ENCODE data around the gene KSR1. TPM values are rescaled to one million over a fixed set of nuclear protein-coding genes. Genes with fewer than 3 reads are reported as not detected.

KSR1 gene
- total RNA-seq, 3 donors from 2014 or later = 14.1 to 36.4 (median 24.0) TPM

DNA sequence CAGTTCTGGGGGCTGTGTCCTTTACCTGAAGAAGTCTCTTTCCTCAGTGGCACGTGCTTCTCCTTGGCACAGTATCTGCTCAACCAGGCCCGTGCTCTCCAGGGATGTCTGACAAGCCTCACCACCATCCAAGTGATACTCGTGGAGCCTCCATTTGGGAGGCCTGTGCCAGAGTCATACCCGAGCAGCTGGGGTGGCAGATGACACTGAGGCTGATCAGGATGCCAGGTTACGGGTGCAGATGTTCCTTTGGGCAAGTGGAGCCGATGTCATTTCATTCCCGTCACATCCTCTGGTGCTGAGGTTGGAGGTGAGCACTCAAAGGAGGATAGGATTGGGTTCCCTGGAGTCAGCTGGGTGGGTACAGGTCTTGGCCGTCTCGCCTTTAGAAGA is 87.2 kb downstream of the KSR1 start:
- H3K9me3 ChIP-seq = no peaks in the 10 kb centered on the region
- no peaks in the 10 kb centered on the region for H3K36me3 ChIP-seq
- TF ChIP-seq, protein P1, sequence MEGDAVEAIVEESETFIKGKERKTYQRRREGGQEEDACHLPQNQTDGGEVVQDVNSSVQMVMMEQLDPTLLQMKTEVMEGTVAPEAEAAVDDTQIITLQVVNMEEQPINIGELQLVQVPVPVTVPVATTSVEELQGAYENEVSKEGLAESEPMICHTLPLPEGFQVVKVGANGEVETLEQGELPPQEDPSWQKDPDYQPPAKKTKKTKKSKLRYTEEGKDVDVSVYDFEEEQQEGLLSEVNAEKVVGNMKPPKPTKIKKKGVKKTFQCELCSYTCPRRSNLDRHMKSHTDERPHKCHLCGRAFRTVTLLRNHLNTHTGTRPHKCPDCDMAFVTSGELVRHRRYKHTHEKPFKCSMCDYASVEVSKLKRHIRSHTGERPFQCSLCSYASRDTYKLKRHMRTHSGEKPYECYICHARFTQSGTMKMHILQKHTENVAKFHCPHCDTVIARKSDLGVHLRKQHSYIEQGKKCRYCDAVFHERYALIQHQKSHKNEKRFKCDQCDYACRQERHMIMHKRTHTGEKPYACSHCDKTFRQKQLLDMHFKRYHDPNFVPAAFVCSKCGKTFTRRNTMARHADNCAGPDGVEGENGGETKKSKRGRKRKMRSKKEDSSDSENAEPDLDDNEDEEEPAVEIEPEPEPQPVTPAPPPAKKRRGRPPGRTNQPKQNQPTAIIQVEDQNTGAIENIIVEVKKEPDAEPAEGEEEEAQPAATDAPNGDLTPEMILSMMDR (IDR thresholded peaks at IDR 0.05) = no peak
- TF ChIP-seq POLR2AphosphoS5 (IDR thresholded peaks at IDR 0.05) (no peak), POLR2A (IDR thresholded peaks at IDR 0.05) (no peak)
- H3K4me3 ChIP-seq = no peak overlapping the region
- peaks cover 0 to 6% of the 10 kb centered on the region in 2 donors for H3K4me1 ChIP-seq
- H3K27ac ChIP-seq = no peak overlapping the region
- intact Hi-C loops (cut with DNase I; ENCODE audit: low total_unique reads) = no loop called here
- no peak for DNase-seq (ENCODE audit: low spot score in 2 of 2)
- no peaks in the 10 kb centered on the region for H3K27me3 ChIP-seq

DNA sequence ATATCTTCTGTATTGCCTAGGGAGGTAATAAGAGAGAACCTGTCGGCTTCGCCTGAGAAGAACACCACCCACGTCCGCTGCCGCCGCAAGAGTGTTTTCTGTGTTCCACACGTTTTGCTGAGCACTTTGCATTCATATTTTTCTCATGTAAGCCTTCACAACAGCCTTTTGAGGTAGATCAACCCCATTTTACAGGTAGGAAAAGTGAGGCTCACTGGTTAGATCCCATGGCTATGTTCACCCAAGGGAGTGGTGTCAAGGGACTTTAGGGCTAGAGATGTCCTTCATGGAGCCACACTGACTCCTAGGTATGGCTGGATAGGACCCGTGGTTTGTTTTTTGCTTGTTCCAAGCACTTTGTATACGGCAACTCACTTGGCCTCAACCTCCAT is 87.7 kb downstream of the KSR1 start:
- Histone ChIP-seq H3K36me3 (no peaks in the 10 kb centered on the region), H3K27ac (no peak overlapping the region), H3K9me3 (no peaks in the 10 kb centered on the region), H3K27me3 (no peaks in the 10 kb centered on the region), H3K4me1 (peaks cover 0 to 6% of the 10 kb centered on the region in 2 donors), H3K4me3 (no peak overlapping the region)
- TF ChIP-seq, protein P1 (IDR thresholded peaks at IDR 0.05) = no peak
- TF ChIP-seq POLR2A (IDR thresholded peaks at IDR 0.05) (no peak), POLR2AphosphoS5 (IDR thresholded peaks at IDR 0.05) (no peak)
- intact Hi-C loops (cut with DNase I; ENCODE audit: low total_unique reads) = no loop called here
- DNase-seq (ENCODE audit: low spot score in 2 of 2) = no peak

DNA sequence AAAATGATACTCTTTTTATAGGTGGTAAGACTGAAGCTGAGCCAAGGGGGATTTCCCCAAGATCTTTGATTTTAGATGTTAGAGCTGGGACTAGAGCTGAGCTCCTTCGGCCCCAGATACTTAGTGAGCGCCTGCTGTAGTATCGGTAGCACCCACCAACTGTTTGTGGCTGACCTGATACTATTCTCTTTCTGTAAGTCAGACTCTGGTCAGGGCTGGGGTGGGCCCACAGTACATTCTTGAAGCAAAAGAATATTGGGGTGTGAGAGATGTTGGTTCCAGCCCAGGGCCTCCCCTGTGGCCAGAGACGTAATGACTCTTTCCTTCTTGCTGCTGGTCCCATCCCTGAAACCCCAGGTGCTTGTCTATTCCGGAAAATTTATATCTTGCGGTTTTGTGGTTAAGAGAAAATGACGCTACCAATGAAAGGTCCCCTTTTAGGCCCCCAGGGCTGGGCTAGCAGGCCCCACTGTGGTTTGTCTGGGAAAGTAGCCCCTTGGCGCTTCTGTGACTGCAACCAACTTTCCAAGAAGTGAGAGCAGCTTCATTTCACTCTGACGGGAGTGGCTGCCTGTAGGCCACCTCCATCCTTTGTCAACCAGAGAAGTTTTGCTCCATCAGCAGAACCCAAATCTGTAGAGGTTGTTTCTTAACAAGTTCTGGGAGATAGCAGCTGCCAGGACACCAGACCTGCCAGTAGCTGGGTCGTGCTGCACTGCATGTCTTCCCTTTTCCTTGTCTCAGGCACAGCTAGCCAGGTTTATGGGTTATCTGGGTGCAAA is 88.3 kb downstream of the KSR1 start:
- H3K27me3 ChIP-seq = no peaks in the 10 kb centered on the region
- no peak for DNase-seq (ENCODE audit: low spot score in 2 of 2)
- intact Hi-C loops (cut with DNase I; ENCODE audit: low total_unique reads) = no loop called here
- H3K27ac ChIP-seq = no peak overlapping the region
- H3K36me3 ChIP-seq = no peaks in the 10 kb centered on the region
- H3K4me3 ChIP-seq = no peak overlapping the region
- TF ChIP-seq, protein P1 (IDR thresholded peaks at IDR 0.05) = no peak
- TF ChIP-seq POLR2A (IDR thresholded peaks at IDR 0.05) (no peak), POLR2AphosphoS5 (IDR thresholded peaks at IDR 0.05) (no peak)
- H3K4me1 ChIP-seq = peaks cover 0 to 6% of the 10 kb centered on the region in 2 donors
- H3K9me3 ChIP-seq = no peaks in the 10 kb centered on the region

DNA sequence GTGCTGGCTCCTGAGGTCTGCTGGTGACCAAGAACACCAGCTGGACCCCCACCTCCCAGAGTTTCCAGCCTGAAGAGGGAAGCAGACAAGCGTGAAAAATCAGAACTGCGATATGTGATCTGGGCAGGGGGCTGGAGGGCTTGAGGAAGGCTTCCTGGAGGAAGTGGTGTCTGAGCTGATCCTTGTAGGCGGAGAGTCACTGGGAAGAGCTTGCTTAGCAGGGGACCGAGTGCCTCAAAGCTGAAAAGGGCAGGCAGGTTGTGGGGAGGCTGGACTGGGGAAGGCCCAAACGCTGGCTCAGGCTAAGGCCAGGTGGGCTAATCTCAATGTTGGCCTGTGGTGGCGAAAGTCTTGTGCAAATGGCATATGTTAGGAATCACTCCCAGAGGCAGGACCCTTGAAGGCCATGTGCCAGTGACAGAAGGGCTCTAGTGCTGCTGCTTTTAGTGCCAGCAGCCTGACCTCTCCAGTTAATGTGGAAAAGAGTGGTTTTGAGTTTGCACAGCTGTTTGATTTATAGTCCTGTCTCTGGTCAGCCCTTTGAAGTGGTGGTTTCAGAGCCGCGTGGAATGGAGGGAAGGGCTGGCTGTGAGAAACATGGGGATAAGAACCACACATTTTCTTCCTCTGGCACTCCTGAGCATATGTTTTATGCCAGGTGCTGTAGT is 89.4 kb downstream of the KSR1 start:
- intact Hi-C loops (cut with DNase I; ENCODE audit: low total_unique reads) = no loop called here
- Histone ChIP-seq H3K9me3 (no peaks in the 10 kb centered on the region), H3K36me3 (no peaks in the 10 kb centered on the region), H3K27me3 (no peaks in the 10 kb centered on the region), H3K4me3 (no peak overlapping the region), H3K4me1 (peaks cover 0 to 3% of the 10 kb centered on the region in 2 donors), H3K27ac (no peak overlapping the region)
- no peak for DNase-seq (ENCODE audit: low spot score in 2 of 2)
- TF ChIP-seq POLR2A (IDR thresholded peaks at IDR 0.05) = no peak
- TF ChIP-seq POLR2AphosphoS5 (IDR thresholded peaks at IDR 0.05) = no peak
- TF ChIP-seq, protein P1 (IDR thresholded peaks at IDR 0.05) = no peak

DNA sequence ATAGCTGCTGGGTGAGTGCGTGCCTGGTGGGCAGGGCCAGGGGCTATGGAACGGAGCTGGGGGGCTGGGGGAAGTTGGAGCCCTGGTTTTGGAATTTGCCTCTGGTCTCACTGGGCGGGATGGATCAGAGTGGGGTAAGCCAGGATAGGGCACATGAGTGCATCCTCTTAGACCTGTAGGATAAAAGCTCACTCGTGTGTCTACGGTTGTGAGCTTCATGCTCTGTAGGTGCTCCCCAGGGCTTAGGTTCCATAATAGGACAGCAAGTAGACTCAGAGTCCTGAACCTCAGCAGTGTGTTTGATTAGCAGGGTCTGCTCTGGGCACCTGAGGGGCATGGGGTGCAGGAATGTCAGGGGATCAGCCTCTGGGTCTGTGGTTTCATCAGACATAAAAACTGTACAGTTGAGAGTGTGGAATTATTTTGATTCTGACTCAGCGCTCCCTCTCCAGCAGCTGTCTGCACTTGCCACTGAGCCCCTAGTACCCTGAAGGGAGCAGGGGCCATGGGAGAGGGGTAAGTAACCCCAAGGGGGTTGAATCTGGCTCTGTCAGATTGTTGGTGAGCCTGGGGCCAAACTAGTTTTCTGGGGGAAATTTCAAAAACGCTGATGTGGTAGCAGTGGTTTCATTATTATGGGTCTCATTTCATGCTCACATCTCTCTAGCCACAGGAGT is 90.5 kb downstream of the KSR1 start:
- Histone ChIP-seq H3K27ac (no peak overlapping the region), H3K9me3 (no peaks in the 10 kb centered on the region), H3K4me1 (no peaks in the 10 kb centered on the region), H3K36me3 (no peaks in the 10 kb centered on the region), H3K27me3 (no peaks in the 10 kb centered on the region), H3K4me3 (no peak overlapping the region)
- DNase-seq (ENCODE audit: low spot score in 2 of 2) = no peak
- intact Hi-C loops (cut with DNase I; ENCODE audit: low total_unique reads) = no loop called here
- TF ChIP-seq POLR2A (IDR thresholded peaks at IDR 0.05) (no peak), POLR2AphosphoS5 (IDR thresholded peaks at IDR 0.05) (no peak)
- TF ChIP-seq, protein P1 (IDR thresholded peaks at IDR 0.05) = no peak

All from breast epithelium (tissue), 4 donors.